Colonic mucosa (tissue), 4 donors: ENCODE results near the gene SSRP1. TPM values are rescaled to one million over a fixed set of nuclear protein-coding genes. Genes with fewer than 3 reads are reported as not detected.

Experiments used
- DNase-seq: peaks from one replicate; pipeline ENCODE4 v3.0.0-alpha.2; 2020
- H3K27ac ChIP-seq: fragments of 200-600 bp; one replicate; pipeline ENCODE4 v1.8.0; 2021
- H3K27me3 ChIP-seq: fragments of 200-600 bp; one replicate; pipeline ENCODE4 v1.8.0; 2021
- H3K36me3 ChIP-seq: fragments of 200-600 bp; one replicate; pipeline ENCODE4 v1.8.0; 2021
- H3K4me1 ChIP-seq: fragments of 200-600 bp; one replicate; pipeline ENCODE4 v1.8.0; 2021; ENCODE audit warnings: mild to moderate bottlenecking
- H3K4me3 ChIP-seq: fragments of 200-600 bp; one replicate; pipeline ENCODE4 v1.8.0; 2021
- H3K9ac ChIP-seq, 2 donors: one replicate each; pipeline ENCODE4 v1.7.0; 2013; ENCODE audit warnings: control low read depth in 2 of 2, low read depth in 2 of 2, low read length in 2 of 2
- H3K9me3 ChIP-seq: fragments of 200-600 bp; one replicate; pipeline ENCODE4 v1.8.0; 2021
- CTCF ChIP-seq: fragments of 200-600 bp; IDR thresholded peaks from one replicate; pipeline ENCODE4 v1.8.0; 2022; ENCODE audit warnings: antibody characterized with exemption, mild to moderate bottlenecking
- intact Hi-C: fragments of 100-400 bp; cut with DNase I; formaldehyde crosslinking; loops from one replicate; pipeline ENCODE4 v1.14.1; 2022
- total RNA-seq, 2 donors: library from RNA; stranded (reverse); fragmentation: NEBNext Ultra II Directional in 1 of 2; extraction: Animal tissue kit (Norgen Biotek cat#: 25700) in 1 of 2; gene quantifications; one replicate each; pipeline ENCODE4 v1.2.1, GENCODE V29; 2021
- donor health status: healthy.
- donor health status: DM: no; HTN: no; CAD: no.
- donor health status: DM: no; HTN: no; CAD: no.

The SSRP1 gene
- total RNA-seq, 2 donors from 2014 or later = 72.7 to 162 TPM

- H3K27ac ChIP-seq = no peak overlapping the region
- no peak overlapping the region for H3K9ac ChIP-seq
- intact Hi-C loops = no loop called here
- TF ChIP-seq CTCF = no peak
- H3K4me1 ChIP-seq = no peaks in the 10 kb centered on the region
- no peak for DNase-seq
- H3K27me3 ChIP-seq = no peaks in the 10 kb centered on the region
- no peaks in the 10 kb centered on the region for H3K9me3 ChIP-seq
- no peak overlapping the region for H3K4me3 ChIP-seq
- no peaks in the 10 kb centered on the region for H3K36me3 ChIP-seq
Observed at GRCh38 chr11:57370251-57370650, 34.6 kb upstream of the SSRP1 start.

- TF ChIP-seq CTCF = no peak
- H3K27ac ChIP-seq = no peak overlapping the region
- no peaks in the 10 kb centered on the region for H3K9me3 ChIP-seq
- H3K4me3 ChIP-seq = no peak overlapping the region
- H3K9ac ChIP-seq = no peak overlapping the region
- no peaks in the 10 kb centered on the region for H3K4me1 ChIP-seq
- no peaks in the 10 kb centered on the region for H3K27me3 ChIP-seq
- no peaks in the 10 kb centered on the region for H3K36me3 ChIP-seq
- DNase-seq = no peak
- intact Hi-C loops = no loop called here
Observed at GRCh38 chr11:57368845-57369232, 33.1 kb upstream of the SSRP1 start.

- Histone ChIP-seq H3K27me3 (no peaks in the 10 kb centered on the region), H3K36me3 (no peaks in the 10 kb centered on the region), H3K9me3 (no peaks in the 10 kb centered on the region), H3K9ac (no peak overlapping the region), H3K4me1 (no peaks in the 10 kb centered on the region), H3K4me3 (no peak overlapping the region), H3K27ac (no peak overlapping the region)
- intact Hi-C loops = no loop called here
- no peak for DNase-seq
- no peak for TF ChIP-seq CTCF
Observed at GRCh38 chr11:57368106-57368844, 32.6 kb upstream of the SSRP1 start.

GRCh38 chr11:57364851-57365660 lies 29.4 kb upstream of the SSRP1 start:
- Histone ChIP-seq H3K36me3 (no peaks in the 10 kb centered on the region), H3K9me3 (no peaks in the 10 kb centered on the region), H3K4me3 (no peak overlapping the region), H3K4me1 (no peaks in the 10 kb centered on the region), H3K27ac (no peak overlapping the region), H3K27me3 (no peaks in the 10 kb centered on the region), H3K9ac (no peak overlapping the region)
- no peak for DNase-seq
- intact Hi-C loops = no loop called here
- no peak for TF ChIP-seq CTCF

GRCh38 chr11:57363131-57364080 lies 27.7 kb upstream of the SSRP1 start:
- intact Hi-C loops = no loop called here
- H3K27me3 ChIP-seq = no peaks in the 10 kb centered on the region
- no peaks in the 10 kb centered on the region for H3K36me3 ChIP-seq
- H3K9me3 ChIP-seq = no peaks in the 10 kb centered on the region
- no peak for DNase-seq
- no peak overlapping the region for H3K27ac ChIP-seq
- no peak for TF ChIP-seq CTCF
- no peaks in the 10 kb centered on the region for H3K4me1 ChIP-seq
- no peak overlapping the region for H3K9ac ChIP-seq
- H3K4me3 ChIP-seq = no peak overlapping the region
